AG04449 (cell line): ENCODE data around the gene PTPRJ.

Source experiments
- CTCF ChIA-PET: fragments of 350-600 bp; formaldehyde crosslinking; extraction: SDS; loops from one replicate; lab custom pipeline; 2021; ENCODE audit warnings: antibody characterized with exemption; lab: Yijun Ruan, JAX
- POLR2A ChIA-PET: fragments of 400-600, 350-600 bp; formaldehyde crosslinking; extraction: SDS; loops from one replicate; lab custom pipeline; 2020; ENCODE audit warnings: antibody characterized with exemption, inconsistent platforms; lab: Yijun Ruan, JAX
- DNase-seq: peaks from one replicate; pipeline ENCODE4 v3.0.0-alpha.2; 2010; ENCODE audit warnings: low read depth, low spot score
- H3K4me3 ChIP-seq: 2 replicates; pipeline ENCODE4 v1.5.1; 2011; ENCODE audit warnings: low read depth, mild to moderate bottlenecking, control low read depth, low read length
- TF ChIP-seq, protein P1 (sequence below): IDR thresholded peaks from one replicate; pipeline ENCODE4 v1.5.1; 2011; ENCODE audit warnings: mild to moderate bottlenecking, moderate library complexity, low read length, control low read depth, inconsistent platforms; ENCODE audit not compliant: insufficient read depth; ENCODE audit errors: missing control alignments

Gene PTPRJ

DNA sequence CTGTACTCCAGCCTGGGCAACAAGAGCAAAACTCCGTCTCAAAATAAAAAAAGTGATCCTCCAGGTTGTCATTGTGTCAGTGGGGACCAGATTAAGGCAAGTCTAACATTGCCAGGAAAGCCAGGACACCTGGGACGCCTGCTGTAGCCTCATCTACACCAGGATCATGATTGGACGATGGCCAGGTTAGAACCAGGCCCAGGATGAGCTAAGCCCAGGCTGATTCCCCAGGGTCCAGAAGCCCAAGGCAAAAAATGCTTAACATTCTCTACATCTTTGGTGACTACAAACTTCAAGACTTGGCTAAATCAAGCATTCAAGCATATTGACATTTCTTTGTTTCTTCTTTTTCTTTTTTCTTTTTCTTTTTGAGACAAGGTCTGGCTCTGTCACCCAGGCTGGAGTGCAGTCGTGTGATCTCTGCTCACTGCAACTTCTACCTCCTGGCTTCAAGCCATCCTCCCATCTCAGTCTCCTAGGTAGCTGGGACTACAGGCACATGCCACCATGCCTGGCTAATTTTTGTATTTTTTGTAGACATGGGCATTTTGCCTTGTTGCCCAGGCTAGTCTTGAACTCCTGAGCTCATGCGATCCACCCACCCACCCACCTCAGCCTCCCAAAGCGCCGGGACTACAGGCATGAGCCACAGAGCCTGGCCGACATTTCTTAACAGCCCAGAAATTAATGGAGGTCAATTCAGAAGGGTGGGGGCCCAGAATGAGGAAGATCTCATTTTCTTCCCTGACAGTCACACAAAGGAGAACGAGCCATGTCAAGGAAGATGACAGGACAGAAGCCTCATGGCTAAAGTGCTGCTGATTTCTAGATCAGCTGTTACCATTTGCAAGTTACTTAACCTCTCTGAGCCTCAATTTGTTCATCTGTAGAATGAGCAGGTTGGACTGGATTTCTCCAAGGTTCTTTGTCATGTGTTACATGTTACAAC, 12.5 kb upstream of the PTPRJ start:
- peak; percentile 41 for DNase-seq
- ChIA-PET POLR2A (no interaction called here), CTCF (interaction anchor here (1.0 to 2.1 kb wide), 2 partner anchors 11 to 33 kb away, joined by 3 to 7 read pairs; no protein-coding TSS in a partner anchor)
- TF ChIP-seq, protein P1, sequence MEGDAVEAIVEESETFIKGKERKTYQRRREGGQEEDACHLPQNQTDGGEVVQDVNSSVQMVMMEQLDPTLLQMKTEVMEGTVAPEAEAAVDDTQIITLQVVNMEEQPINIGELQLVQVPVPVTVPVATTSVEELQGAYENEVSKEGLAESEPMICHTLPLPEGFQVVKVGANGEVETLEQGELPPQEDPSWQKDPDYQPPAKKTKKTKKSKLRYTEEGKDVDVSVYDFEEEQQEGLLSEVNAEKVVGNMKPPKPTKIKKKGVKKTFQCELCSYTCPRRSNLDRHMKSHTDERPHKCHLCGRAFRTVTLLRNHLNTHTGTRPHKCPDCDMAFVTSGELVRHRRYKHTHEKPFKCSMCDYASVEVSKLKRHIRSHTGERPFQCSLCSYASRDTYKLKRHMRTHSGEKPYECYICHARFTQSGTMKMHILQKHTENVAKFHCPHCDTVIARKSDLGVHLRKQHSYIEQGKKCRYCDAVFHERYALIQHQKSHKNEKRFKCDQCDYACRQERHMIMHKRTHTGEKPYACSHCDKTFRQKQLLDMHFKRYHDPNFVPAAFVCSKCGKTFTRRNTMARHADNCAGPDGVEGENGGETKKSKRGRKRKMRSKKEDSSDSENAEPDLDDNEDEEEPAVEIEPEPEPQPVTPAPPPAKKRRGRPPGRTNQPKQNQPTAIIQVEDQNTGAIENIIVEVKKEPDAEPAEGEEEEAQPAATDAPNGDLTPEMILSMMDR, result no peak
- no peak overlapping the region for H3K4me3 ChIP-seq

DNA sequence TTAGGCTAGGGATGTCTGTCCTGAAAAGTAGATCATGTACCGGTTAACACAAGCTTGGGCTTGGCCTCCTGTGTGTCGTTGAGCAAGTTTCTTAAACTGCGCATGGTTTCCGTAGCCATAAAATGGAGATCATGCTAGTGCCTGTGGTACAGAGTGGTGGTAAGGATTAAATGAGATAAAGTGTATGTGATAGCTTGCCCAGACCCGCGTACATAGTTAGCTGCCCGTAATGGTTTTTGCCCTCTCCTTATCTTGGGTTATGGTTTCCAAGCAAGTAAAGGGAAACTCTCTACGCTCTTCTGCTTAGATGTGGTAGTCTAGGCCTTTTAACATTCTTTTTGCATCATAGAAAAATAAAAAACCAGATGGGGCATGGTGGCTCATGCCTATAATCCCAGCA, 11.0 kb upstream of the PTPRJ start:
- TF ChIP-seq, protein P1, result no peak
- no peak overlapping the region for H3K4me3 ChIP-seq
- ChIA-PET POLR2A (no interaction called here), CTCF (interaction anchor here (0.7 to 1.1 kb wide), 3 partner anchors 10 to 139 kb away, joined by 3 read pairs; no protein-coding TSS in a partner anchor)
- no peak for DNase-seq

DNA sequence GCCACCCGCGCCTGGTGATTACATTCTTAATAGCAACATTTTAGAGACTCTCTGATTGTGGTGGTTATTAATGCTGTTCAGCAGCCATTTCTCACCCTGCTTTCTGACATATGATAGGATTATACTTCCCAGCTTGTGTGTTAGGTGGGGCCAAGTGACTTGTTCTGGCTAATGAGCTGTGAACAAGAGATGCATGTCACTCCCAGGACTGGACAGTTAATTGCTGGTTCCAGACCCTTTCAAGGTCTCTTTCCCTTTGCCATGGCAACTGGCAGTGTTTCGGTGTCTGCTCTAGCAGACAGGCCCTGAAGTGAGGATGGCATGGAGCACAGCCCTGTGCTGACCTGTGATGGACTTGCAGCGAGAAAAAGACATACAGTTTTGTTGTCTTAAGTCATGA, 8.9 kb upstream of the PTPRJ start:
- H3K4me3 ChIP-seq, result no peak overlapping the region
- ChIA-PET POLR2A (no interaction called here), CTCF (no interaction called here)
- DNase-seq, result no peak
- TF ChIP-seq, protein P1, result no peak

DNA sequence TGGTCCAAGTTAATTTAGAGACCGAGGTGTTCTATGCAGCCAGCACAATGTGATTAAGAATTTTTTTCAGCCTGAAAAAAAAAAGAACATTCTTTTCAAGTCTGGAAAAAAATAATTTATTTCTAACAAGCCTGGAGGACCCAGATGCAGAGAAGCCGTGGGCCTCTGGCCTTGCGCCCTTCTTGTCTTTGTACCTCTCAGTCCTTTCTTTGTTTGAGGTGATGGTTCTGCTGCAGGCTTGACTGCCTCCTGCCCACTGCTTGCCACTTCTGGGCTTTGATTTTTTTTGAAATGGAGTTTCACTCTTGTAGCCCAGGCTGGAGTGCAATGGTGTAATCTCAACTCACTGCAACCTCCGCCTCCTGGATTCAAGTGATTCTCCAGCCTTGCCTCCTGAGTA, 7.2 kb upstream of the PTPRJ start:
- TF ChIP-seq, protein P1, result no peak
- no peak overlapping the region for H3K4me3 ChIP-seq
- POLR2A ChIA-PET, result no interaction called here
- CTCF ChIA-PET, result interaction anchor here (1.9 to 2.4 kb wide), 2 partner anchors 38 to 41 kb away, joined by 7 to 8 read pairs; no protein-coding TSS in a partner anchor
- no peak for DNase-seq

DNA sequence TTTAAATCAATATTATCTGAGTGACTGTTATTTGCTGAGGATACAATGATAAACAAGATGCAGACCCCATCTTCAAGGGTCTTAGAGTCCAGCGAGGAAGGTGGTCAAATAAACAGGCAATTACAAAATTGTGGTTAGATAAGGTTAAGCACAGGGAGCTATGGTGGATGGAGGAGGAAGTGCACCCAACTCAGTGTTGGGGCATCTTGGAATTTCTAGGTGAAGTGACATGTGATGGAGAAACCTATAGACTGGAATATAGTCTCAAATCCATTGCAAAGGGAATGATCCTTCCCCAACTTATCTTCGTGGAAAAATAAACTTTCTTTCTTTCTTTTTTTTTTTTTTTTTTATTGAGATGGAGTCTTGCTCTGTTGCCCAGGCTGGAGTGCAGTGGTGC, 3.4 kb upstream of the PTPRJ start:
- TF ChIP-seq, protein P1, result no peak
- H3K4me3 ChIP-seq, result no peak overlapping the region
- no peak for DNase-seq
- CTCF ChIA-PET, result interaction anchor here (3.9 kb wide), 1 partner anchor 131 kb away, joined by 21 read pairs; no protein-coding TSS in a partner anchor
- POLR2A ChIA-PET, result no interaction called here

DNA sequence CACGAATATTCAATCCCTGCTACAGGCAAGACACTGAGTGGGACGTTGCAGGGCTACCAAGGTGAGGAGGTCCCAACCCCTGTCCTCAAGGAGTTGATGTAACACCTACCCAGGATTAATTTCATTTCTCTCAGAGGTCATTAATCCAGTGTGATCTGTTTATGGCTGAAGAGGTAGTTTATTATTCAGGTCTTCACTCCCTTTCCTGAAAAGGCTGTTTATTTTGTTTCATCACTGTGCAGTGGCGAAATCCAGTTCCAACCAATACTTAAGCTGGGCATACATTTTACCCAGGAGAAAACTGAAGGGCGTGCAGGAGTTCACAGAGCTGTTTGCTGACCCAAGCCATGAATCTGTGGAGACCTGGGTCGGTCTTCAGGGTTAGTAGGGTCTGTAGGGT, 2.7 kb upstream of the PTPRJ start:
- CTCF ChIA-PET, result interaction anchor here (2.0 to 3.9 kb wide), 2 partner anchors 43 to 131 kb away, joined by 6 to 21 read pairs; no protein-coding TSS in a partner anchor
- H3K4me3 ChIP-seq, result no peak overlapping the region
- POLR2A ChIA-PET, result no interaction called here
- DNase-seq, result no peak
- TF ChIP-seq, protein P1, result no peak
